Right lobe of liver (tissue), 4 donors: ENCODE data around the gene ARHGEF10L.

Source experiments
- CTCF ChIP-seq, 4 donors: fragments of 200-600 bp in 3 of 4; fragments of 450-650 bp in 1 of 4; IDR thresholded peaks; one replicate each; pipeline versions ENCODE4 v1.5.1 to v1.8.0; 2016 to 2022; ENCODE audit warnings: antibody characterized with exemption in 4 of 4, mild to moderate bottlenecking in 2 of 4
- POLR2A ChIP-seq: fragments of 450-650 bp; IDR thresholded peaks from one replicate; pipeline ENCODE4 v1.6.1; 2017; ENCODE audit warnings: antibody characterized with exemption, mild to moderate bottlenecking
- donor health status: DM: no; HTN: no; CAD: no.
- donor health status: DM: no; HTN: no; CAD: no.
- donor health status: DM: no; HTN: yes; CAD: no.

DNA sequence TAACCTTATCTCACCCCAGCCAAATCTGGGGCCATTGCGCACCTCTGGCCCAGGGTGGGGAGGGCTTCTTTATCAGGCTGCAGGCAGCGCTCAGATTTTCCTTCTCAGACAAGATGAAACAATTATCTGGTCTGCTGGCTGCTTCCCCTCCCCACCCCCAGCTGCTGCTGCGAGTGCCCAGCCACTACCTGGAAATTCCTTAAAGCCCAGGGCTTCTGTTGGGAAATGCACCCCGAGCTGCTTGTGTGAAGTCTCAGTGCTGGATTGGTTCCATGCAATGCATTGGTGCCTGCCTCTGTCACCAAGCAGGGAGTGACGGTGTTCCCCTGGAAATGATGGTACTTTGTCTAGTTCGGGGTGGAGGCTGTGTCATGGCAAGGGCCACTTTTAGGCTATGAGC is 197.1 kb downstream of the ARHGEF10L start:
- TF ChIP-seq CTCF (IDR thresholded peaks at IDR 0.05): no peak
- TF ChIP-seq POLR2A: no peak
